A549 (cell line): ENCODE measurements around the gene INSIG1. TPM values are rescaled to one million over a fixed set of nuclear protein-coding genes. Genes with fewer than 3 reads are reported as not detected.

Experiments used
- ATAC-seq, 2 experiments: fragments of 200-7000 bp in 1 of 2; fragments of >200 bp in 1 of 2; cut with Nextera tagmentation in 1 of 2; cut with Tn5 transposase in 1 of 2; 3 replicates each; pipeline versions ENCODE4 v1.8.0 to v1.9.1; 2018 to 2020; ENCODE audit warnings: mild to moderate bottlenecking in 1 of 2, moderate library complexity in 1 of 2
- CTCF ChIA-PET: fragments of 300-600 bp; sonication (Branson Sonifier 250); formaldehyde crosslinking; extraction: SDS; loops from one replicate; lab custom pipeline; 2021; ENCODE audit warnings: antibody characterized with exemption, inconsistent platforms; lab: Yijun Ruan, JAX
- POLR2A ChIA-PET: fragments of 350-600 bp; formaldehyde crosslinking; extraction: SDS; loops from one replicate; lab custom pipeline; 2021; ENCODE audit warnings: antibody characterized with exemption, inconsistent platforms; lab: Yijun Ruan, JAX
- DNase-seq, 2 experiments: peaks; one replicate each; pipeline versions ENCODE4 v3.0.0 to v3.0.0-alpha.2; 2011 to 2016; ENCODE audit warnings: low read depth in 1 of 2, low spot score in 1 of 2
- FAIRE-seq: peaks from 2 replicates; lab custom pipeline; 2011; peaks lifted over from hg19 to GRCh38; lab: Jason Lieb, UNC
- H3K27ac ChIP-seq, 2 experiments: fragments of >200 bp; sonication (Bioruptor Twin); formaldehyde crosslinking; 3 replicates each; pipeline ENCODE4 v1.5.1; 2016 to 2017
- H3K4me1 ChIP-seq: fragments of >200 bp; sonication (Bioruptor Twin); formaldehyde crosslinking; 3 replicates; pipeline ENCODE4 v1.6.1; 2016
- H3K4me2 ChIP-seq: fragments of >200 bp; sonication (Bioruptor Twin); formaldehyde crosslinking; 3 replicates; pipeline ENCODE4 v1.6.1; 2016
- H3K4me3 ChIP-seq: fragments of >200 bp; sonication (Bioruptor Twin); formaldehyde crosslinking; 3 replicates; pipeline ENCODE4 v1.5.1; 2016
- H3K9me3 ChIP-seq: fragments of >200 bp; sonication (Bioruptor Twin); formaldehyde crosslinking; 3 replicates; pipeline ENCODE4 v1.6.1; 2016
- CTCF ChIP-seq: fragments of >200 bp; sonication (Bioruptor Twin); formaldehyde crosslinking; IDR thresholded peaks from 3 replicates; pipeline ENCODE4 v1.5.1; 2016
- EHF ChIP-seq: fragments of 250-450 bp; sonication (Bioruptor Pico); IDR thresholded peaks from 2 replicates; pipeline ENCODE4 v1.5.0; 2020; ENCODE audit warnings: mild to moderate bottlenecking
- HDAC2 ChIP-seq: fragments of 200-600 bp; sonication (generic); IDR thresholded peaks from 2 replicates; pipeline ENCODE4 v1.6.1; 2016
- HES2 ChIP-seq: fragments of >200 bp; sonication (Bioruptor Twin); formaldehyde crosslinking; IDR thresholded peaks from 2 replicates; pipeline ENCODE4 v1.6.1; 2016
- HEYL ChIP-seq: fragments of 250-450 bp; sonication (Bioruptor Pico); IDR thresholded peaks from 2 replicates; pipeline ENCODE4 v1.8.0; 2021; ENCODE audit warnings: mild to moderate bottlenecking, moderate library complexity
- HOXA7 ChIP-seq: fragments of 250-450 bp; sonication (Bioruptor Pico); IDR thresholded peaks from 2 replicates; pipeline ENCODE4 v1.5.0; 2020; ENCODE audit warnings: mild to moderate bottlenecking, moderate library complexity
- KDM1A ChIP-seq: fragments of 200-600 bp; sonication (generic); IDR thresholded peaks from 2 replicates; pipeline ENCODE4 v1.6.1; 2016; ENCODE audit warnings: low read depth, mild to moderate bottlenecking
- KDM5A ChIP-seq: fragments of 200-600 bp; sonication (generic); IDR thresholded peaks from 2 replicates; pipeline ENCODE4 v1.6.1; 2016; ENCODE audit warnings: antibody characterized with exemption, mild to moderate bottlenecking
- MAX ChIP-seq: IDR thresholded peaks from 2 replicates; pipeline ENCODE4 v1.6.1; 2012
- MYC ChIP-seq: IDR thresholded peaks from 2 replicates; pipeline ENCODE4 v1.6.1; 2012; ENCODE audit warnings: mild to moderate bottlenecking, inconsistent platforms, low read length, improper control_type of control experiment, borderline replicate concordance
- NFE2L2 ChIP-seq: fragments of 150-350 bp; conservative IDR thresholded peaks from 2 replicates; pipeline ENCODE4 v1.6.1; 2014; ENCODE audit warnings: low read length
- NR3C1 ChIP-seq: fragments of >200 bp; sonication (Bioruptor Twin); formaldehyde crosslinking; IDR thresholded peaks from 3 replicates; pipeline ENCODE4 v1.6.1; 2017
- PHF8 ChIP-seq: fragments of 200-600 bp; sonication (generic); IDR thresholded peaks from 2 replicates; pipeline ENCODE4 v1.6.1; 2016; ENCODE audit warnings: low read depth, mild to moderate bottlenecking, antibody characterized with exemption, moderate library complexity, borderline replicate concordance
- POLR2AphosphoS2 ChIP-seq: conservative IDR thresholded peaks from 2 replicates; pipeline ENCODE4 v1.6.1; 2012; ENCODE audit warnings: low read length, improper control_type of control experiment, inconsistent platforms
- REST ChIP-seq: fragments of 200-600 bp; sonication (generic); IDR thresholded peaks from 2 replicates; pipeline ENCODE4 v1.6.1; 2016; ENCODE audit warnings: antibody characterized with exemption, mild to moderate bottlenecking, moderate library complexity
- SMC3 ChIP-seq: fragments of >200 bp; sonication (Bioruptor Twin); formaldehyde crosslinking; IDR thresholded peaks from 3 replicates; pipeline ENCODE4 v1.6.1; 2018; ENCODE audit warnings: inconsistent platforms
- TP53 ChIP-seq: fragments of 250-450 bp; sonication (Bioruptor Pico); IDR thresholded peaks from 2 replicates; pipeline ENCODE4 v1.5.0; 2021; ENCODE audit warnings: mild to moderate bottlenecking, moderate library complexity
- USF2 ChIP-seq: fragments of 450-650 bp; IDR thresholded peaks from 2 replicates; pipeline ENCODE4 v1.6.1; 2014; ENCODE audit warnings: antibody characterized with exemption
- ZC3H11A ChIP-seq: fragments of 450-650 bp; IDR thresholded peaks from 2 replicates; pipeline ENCODE4 v1.6.1; 2014; ENCODE audit warnings: antibody characterized with exemption, mild to moderate bottlenecking
- WGBS: methylation state at CpG from one replicate; pipeline ENCODE4 v1.1.6; 2017; ENCODE audit errors: missing lambda C conversion rate; 5-methylcytosine and 5-hydroxymethylcytosine counted together
- polyA plus RNA-seq, 4 experiments: library from polyadenylated mRNA; depleted of rRNA in 3 of 4; stranded (reverse); fragments of >200 nt; fragmentation: RNase III in 1 of 4; extraction: RNeasy Plus Mini Kit Qiagen cat#74134 plus additional on column Dnase treatment in 1 of 4; gene quantifications; 2 replicates in 3 of 4; 3 replicates in 1 of 4; pipeline ENCODE4 v1.2.3, GENCODE V29; 2011 to 2017

Gene INSIG1
- polyA plus RNA-seq, 2 of the 4 experiments (the other 2 are of a cell fraction), result 19.7 to 33.4 TPM

GRCh38 chr7:155353256-155353897 lies 55.7 kb downstream of the INSIG1 start:
- TF ChIP-seq HEYL (CRISPR knock-in tag), result no peak
- no peak for TF ChIP-seq USF2
- TF ChIP-seq KDM1A, result no peak
- no peak for TF ChIP-seq HES2
- TF ChIP-seq TP53 (CRISPR knock-in tag), result no peak
- Histone ChIP-seq H3K27ac (no peak overlapping the region), H3K9me3 (no peaks in the 10 kb centered on the region), H3K4me2 (no peak overlapping the region), H3K4me1 (no peaks in the 10 kb centered on the region), H3K4me3 (no peak overlapping the region)
- WGBS, result 6% methylated on average over 9 of the region's 9 CpGs
- no peak for ATAC-seq
- FAIRE-seq, result no peak
- POLR2A ChIA-PET, result no interaction called here
- CTCF ChIA-PET, result interaction anchor here (0.6 to 2.5 kb wide), 6 partner anchors 9 to 425 kb away, joined by 3 to 14 read pairs (median 4); no protein-coding TSS in a partner anchor
- DNase-seq, result no peak

- no peaks in the 10 kb centered on the region for H3K4me1 ChIP-seq
- ChIA-PET POLR2A (no interaction called here), CTCF (interaction anchor here (4.2 kb wide), 1 partner anchor 10 kb away, joined by 51 read pairs; no protein-coding TSS in a partner anchor)
- H3K27ac ChIP-seq, result no peak overlapping the region
- DNase-seq (no peak), FAIRE-seq (no peak), ATAC-seq (no peak)
- no peak overlapping the region for H3K4me2 ChIP-seq
- H3K9me3 ChIP-seq, result no peaks in the 10 kb centered on the region
- TF ChIP-seq HOXA7 (no peak), MYC (no peak), CTCF (no peak), KDM5A (no peak), REST (no peak), NFE2L2 (no peak), ZC3H11A (no peak), SMC3 (no peak), PHF8 (no peak), POLR2AphosphoS2 (no peak), HES2 (no peak), NR3C1 (no peak), MAX (no peak), HDAC2 (no peak), EHF (CRISPR knock-in tag) (no peak)
- H3K4me3 ChIP-seq, result no peak overlapping the region
- 41% methylated on average over 20 of the region's 20 CpGs for WGBS
These were observed 56.8 kb downstream of the INSIG1 start for GRCh38 chr7:155354371-155355048.
